ENCODE measurements around the gene GAA. TPM values are rescaled to one million over a fixed set of nuclear protein-coding genes. Genes with fewer than 3 reads are reported as not detected.

Gene GAA
- total and polyA plus RNA-seq, 2 of the 13 experiments (the other 11 are each of a cell fraction or from before 2014, with no cell fraction given): 21.6 to 36.4 TPM

- no peak for TF ChIP-seq POLR2G (IDR thresholded peaks at IDR 0.05; ENCODE audit: low read depth, low read length)
- TF ChIP-seq USF2 (IDR thresholded peaks at IDR 0.05; ENCODE audit: low read depth, low read length): no peak
- no peak for TF ChIP-seq USF2 (CRISPR knock-in tag; IDR thresholded peaks at IDR 0.05; ENCODE audit: borderline replicate concordance)
- TF ChIP-seq MXD4 (CRISPR knock-in tag; IDR thresholded peaks at IDR 0.05): no peak
- no peak for TF ChIP-seq ZBTB20 (CRISPR knock-in tag; IDR thresholded peaks at IDR 0.05; ENCODE audit: borderline replicate concordance, low read depth)
- TF ChIP-seq HHEX (CRISPR knock-in tag; IDR thresholded peaks at IDR 0.05): no peak
Measured at GRCh38 chr17:80113033-80113484, 11.7 kb downstream of the GAA start (continued).

- Histone ChIP-seq H3K27ac (ENCODE audit: extremely low read length, insufficient read depth, low read length) (no peak overlapping the region), H3K27me3 (ENCODE audit: control insufficient read depth in 1 of 2, insufficient read depth in 2 of 2, low read length in 2 of 2) (no peaks in the 10 kb centered on the region), H3K4me1 (ENCODE audit: insufficient read depth, low read length) (no peaks in the 10 kb centered on the region), H3K79me2 (ENCODE audit: insufficient read depth, low read length) (no peaks in the 10 kb centered on the region), H3K9me3 (ENCODE audit: low read length) (no peaks in the 10 kb centered on the region), H3K4me3 (replicated peaks in 1 of 3; ENCODE audit: insufficient read depth in 1 of 3, low read depth in 2 of 3, low read length in 3 of 3) (no peak overlapping the region), H3K4me2 (ENCODE audit: low read depth, low read length) (no peak overlapping the region), H4K20me1 (ENCODE audit: insufficient read depth, low read length) (no peaks in the 10 kb centered on the region), H3K36me3 (replicated peaks in 1 of 2; ENCODE audit: control insufficient read depth in 1 of 2, insufficient read depth in 2 of 2, low read length in 2 of 2) (no peaks in the 10 kb centered on the region), H3K9ac (ENCODE audit: insufficient read depth, low read depth, low read length) (no peak overlapping the region), H2AFZ (ENCODE audit: low read length) (no peak overlapping the region)
- no peak for FAIRE-seq
- no peak for TF ChIP-seq ZNF878 (CRISPR knock-in tag; IDR thresholded peaks at IDR 0.05)
- TF ChIP-seq MXI1 (IDR thresholded peaks at IDR 0.05; ENCODE audit: borderline replicate concordance, low read depth, low read length): no peak
- no peak for TF ChIP-seq THAP9 (CRISPR knock-in tag; IDR thresholded peaks at IDR 0.05; ENCODE audit: borderline replicate concordance)
- TF ChIP-seq ZNF136 (CRISPR knock-in tag; IDR thresholded peaks at IDR 0.05; ENCODE audit: low read depth): no peak
- no peak for TF ChIP-seq JUND (CRISPR knock-in tag; IDR thresholded peaks at IDR 0.05)
- BruUV-seq (replicated peaks): no TSS peak
- 76% methylated on average over 7 of the region's 7 CpGs for WGBS (ENCODE audit: low lambda C conversion rate)
- CTCF ChIA-PET (ENCODE audit: low intra/inter-chr PET ratio, low total read pairs): no interaction called here
- POLR2A ChIA-PET: interaction anchor here (0.9 to 2.6 kb wide), 2 partner anchors 10 to 13 kb away, joined by 3 to 13 read pairs; partner anchors contain the start of gene GAA
- intact Hi-C loops (cut with micrococcal nuclease; ENCODE audit: unreplicated experiment): no loop called here
- ATAC-seq: no peak
- in situ Hi-C loops (cut with HindIII; ENCODE audit: extremely low pct_ligation_motif_present, low pct_unique_long_range_greater_than_20kb): no loop called here
- no peak for DNase-seq (ENCODE audit: low spot score)
Measured at GRCh38 chr17:80114758-80115157, 13.4 kb downstream of the GAA start.

Data from HepG2 (cell line).